Stimulated activated CD4-positive, alpha-beta T cell treated with anti-CD3 and anti-CD28 coated beads, Interleukin-12 subunit alpha, Interleukin-12 subunit beta, amount 100 ng/mL, for 48 hours (primary cell): ENCODE data around the gene FAM227A.
"Not testable (repeated sequence)": the region's sequence is repeated elsewhere in the genome, so short reads cannot be mapped to it uniquely, and the experiment has no call there.

Experiments
- DNase-seq, 3 donors: peaks; one replicate each; pipeline ENCODE4 v3.0.0-alpha.2; 2020; ENCODE audit warnings: low read depth in 2 of 3, low spot score in 1 of 3

FAM227A gene

GRCh38 chr22:38612217-38613006 lies 43.8 kb downstream of the FAM227A start:
- no peak for DNase-seq

- no peak for DNase-seq
Measured at GRCh38 chr22:38611559-38611958, 44.6 kb downstream of the FAM227A start.

GRCh38 chr22:38610234-38610633 lies 46.0 kb downstream of the FAM227A start:
- DNase-seq, result no peak

GRCh38 chr22:38608992-38609750 lies 47.0 kb downstream of the FAM227A start:
- DNase-seq, result no peak

GRCh38 chr22:38607680-38608079 lies 48.5 kb downstream of the FAM227A start:
- no peak for DNase-seq

- no peak for DNase-seq
Measured at GRCh38 chr22:38602166-38602565, 54.0 kb downstream of the FAM227A start.

- DNase-seq, result no peak
Measured at GRCh38 chr22:38601221-38601764, 54.9 kb downstream of the FAM227A start.

GRCh38 chr22:38599466-38599865 lies 56.7 kb downstream of the FAM227A start:
- DNase-seq, result no peak

- not testable (repeated sequence) for DNase-seq
Measured at GRCh38 chr22:38582923-38583322, 73.3 kb downstream of the FAM227A start.

GRCh38 chr22:38578505-38578904 lies 77.7 kb downstream of the FAM227A start:
- no peak for DNase-seq

GRCh38 chr22:38572065-38572464 lies 84.1 kb downstream of the FAM227A start:
- peak in 1 of 3 donors; percentile 43 for DNase-seq

- peak in 1 of 3 donors; percentile 14 for DNase-seq
Measured at GRCh38 chr22:38570779-38571364, 85.3 kb downstream of the FAM227A start.

GRCh38 chr22:38569972-38570778 lies 86.0 kb downstream of the FAM227A start, which contains the start of gene DMC1:
DMC1 (minus strand) TSS chr22:38570183; CDS start chr22:38568256, 1,927 bp downstream.
- DNase-seq, result peak; percentile 97 to 99 (median 99)

GRCh38 chr22:38569181-38569971 lies 86.8 kb downstream of the FAM227A start:
- DNase-seq, result no peak

- no peak for DNase-seq
Measured at GRCh38 chr22:38567531-38568285, 88.5 kb downstream of the FAM227A start.

GRCh38 chr22:38566726-38567504 lies 89.3 kb downstream of the FAM227A start:
- DNase-seq, result no peak

- no peak for DNase-seq
Measured at GRCh38 chr22:38565441-38565840, 90.8 kb downstream of the FAM227A start.

- no peak for DNase-seq
Measured at GRCh38 chr22:38564669-38565068, 91.5 kb downstream of the FAM227A start.
